GM18867 (cell line): ENCODE results near the gene OR4C46.
"Not testable (repeated sequence)": the region's sequence is repeated elsewhere in the genome, so short reads cannot be mapped to it uniquely, and the experiment has no call there.

Experiments
- ATAC-seq: cut with Tn5 transposase; IDR thresholded peaks from one replicate; pipeline ENCODE4 v1.9.1; 2021; ENCODE audit warnings: mild to moderate bottlenecking, moderate library complexity; ENCODE audit not compliant: unreplicated experiment

Gene OR4C46

GRCh38 chr11:54603898-54604297 lies at the start of gene OR4C46:
Gene OR4C46 (minus strand): TSS chr11:54603998. CDS start chr11:54603998, 0 bp downstream.
- no peak for ATAC-seq

DNA sequence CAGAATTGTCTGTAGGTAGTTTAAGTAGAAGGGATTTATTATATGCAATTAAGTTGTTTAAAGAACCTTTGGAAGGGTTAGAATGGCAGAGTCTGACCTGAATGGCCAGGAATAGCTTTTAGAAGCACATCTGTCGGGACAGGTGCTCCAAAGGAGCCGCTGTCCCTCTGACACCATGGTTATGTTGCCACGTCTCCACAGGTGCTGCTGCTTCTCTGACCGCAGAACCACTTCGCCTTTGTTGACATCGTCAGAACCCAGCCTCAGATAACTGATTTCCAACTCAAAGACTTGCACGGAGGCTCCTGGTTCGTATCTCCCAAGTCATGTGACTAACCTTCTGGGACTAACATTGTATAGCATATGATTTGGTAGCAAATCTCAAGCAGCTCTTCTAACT lies 41.8 kb upstream of the OR4C46 start:
- not testable (repeated sequence) for ATAC-seq

DNA sequence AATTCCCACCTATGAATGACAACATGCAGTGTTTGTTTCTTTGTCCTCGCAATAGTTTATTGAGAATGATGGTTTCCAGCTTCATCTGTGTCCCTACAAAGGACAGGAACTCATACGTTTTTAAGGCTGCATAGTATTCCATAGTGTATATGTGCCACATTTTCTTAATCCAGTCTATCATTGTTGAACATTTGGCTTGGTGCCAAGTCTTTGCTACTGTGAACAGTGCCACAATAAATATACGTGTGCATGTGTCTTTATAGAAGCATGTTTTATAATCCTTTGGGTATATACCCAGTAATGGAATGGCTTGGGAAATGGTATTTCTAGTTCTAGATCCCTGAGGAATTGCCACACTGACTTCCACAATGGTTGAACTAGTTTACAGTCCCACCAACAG lies 42.4 kb downstream of the OR4C46 start:
- not testable (repeated sequence) for ATAC-seq

DNA sequence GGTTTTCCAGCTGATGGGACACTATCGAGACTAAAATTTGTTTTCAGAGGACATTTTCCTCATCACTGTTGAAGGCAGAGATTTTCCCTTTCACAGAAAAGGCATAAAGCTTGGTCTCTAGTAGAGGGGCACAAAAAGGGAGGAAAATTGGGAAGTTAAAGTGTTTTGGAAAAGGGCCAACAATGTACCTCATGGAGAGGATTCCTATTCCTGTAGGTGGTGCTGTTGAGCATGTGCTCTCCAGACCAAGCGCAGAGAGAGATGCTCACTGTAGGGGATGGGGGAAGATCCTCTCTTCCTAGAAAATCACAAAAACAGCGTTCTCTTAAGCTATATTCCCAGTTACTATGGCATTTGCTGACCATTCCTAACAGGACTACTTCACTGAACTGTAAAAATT lies 44.9 kb downstream of the OR4C46 start:
- ATAC-seq = no peak

GRCh38 chr11:54558407-54558806 lies 45.4 kb downstream of the OR4C46 start:
- no peak for ATAC-seq
